GM12878 (cell line): ENCODE data around the gene C3orf20. TPM values are rescaled to one million over a fixed set of nuclear protein-coding genes. Genes with fewer than 3 reads are reported as not detected.

Experiments used
- ATAC-seq: fragments of 200-7000 bp; cut with Tn5 transposase; 3 replicates; pipeline ENCODE4 v1.9.1; 2020; ENCODE audit warnings: mild to moderate bottlenecking, moderate library complexity
- BruUV-seq: library from RNA; stranded (reverse); fragments of 400-500 nt; replicated peaks from 2 replicates; lab custom pipeline; 2021; lab: Mats Ljungman, UMichigan
- CTCF ChIA-PET: fragments of 300-600 bp; sonication (Branson Sonifier 250); formaldehyde crosslinking; extraction: SDS; loops from one replicate; lab custom pipeline; 2021; ENCODE audit warnings: inconsistent platforms; lab: Yijun Ruan, JAX
- POLR2A ChIA-PET: fragments of 350-600 bp; formaldehyde crosslinking; extraction: SDS; loops from one replicate; lab custom pipeline; 2021; ENCODE audit warnings: inconsistent platforms; lab: Charles Lee
- RAD21 ChIA-PET: fragments of 300-600 bp; sonication (Branson Sonifier 250); formaldehyde crosslinking; loops from one replicate; lab custom pipeline; 2023; ENCODE audit warnings: antibody characterized with exemption; ENCODE audit not compliant: unreplicated experiment; lab: Charles Lee
- SMC1A ChIA-PET: fragments of 300-600 bp; sonication (Branson Sonifier 250); formaldehyde crosslinking; loops from one replicate; lab custom pipeline; 2023; ENCODE audit not compliant: unreplicated experiment, uncharacterized antibody; lab: Charles Lee
- DNase-seq: peaks from one replicate; pipeline ENCODE4 v3.0.0-alpha.2; 2011; ENCODE audit warnings: low read depth, low spot score
- FAIRE-seq: peaks from 3 replicates; lab custom pipeline; 2011; peaks lifted over from hg19 to GRCh38; lab: Jason Lieb, UNC
- H2AFZ ChIP-seq: 2 replicates; pipeline ENCODE4 v1.6.0; 2011; ENCODE audit warnings: low read depth, low read length, control low read depth; ENCODE audit not compliant: control insufficient read depth
- H3K27ac ChIP-seq: 2 replicates; pipeline ENCODE4 v1.5.1; 2011; ENCODE audit warnings: control low read depth; ENCODE audit not compliant: control insufficient read depth, insufficient read depth
- H3K27me3 ChIP-seq, 2 experiments: replicated peaks in 1 of 2; 2 replicates each; pipeline versions ENCODE4 v1.6.0 to v1.6.1; 2011; ENCODE audit warnings: low read length in 1 of 2; ENCODE audit not compliant: control insufficient read depth in 2 of 2, insufficient read depth in 2 of 2
- H3K36me3 ChIP-seq, 2 experiments: 2 replicates each; pipeline ENCODE4 v1.5.1; 2011; ENCODE audit warnings: low read length in 1 of 2; ENCODE audit not compliant: control insufficient read depth in 2 of 2, insufficient read depth in 2 of 2
- H3K4me1 ChIP-seq: 2 replicates; pipeline ENCODE4 v1.6.1; 2011; ENCODE audit warnings: mild to moderate bottlenecking, low read length, moderate library complexity, mixed read lengths; ENCODE audit not compliant: control insufficient read depth, insufficient read depth
- H3K4me2 ChIP-seq: 2 replicates; pipeline ENCODE4 v1.6.0; 2011; ENCODE audit warnings: control low read depth; ENCODE audit not compliant: control insufficient read depth, insufficient read depth
- H3K4me3 ChIP-seq: fragments of 200-600 bp; sonication (generic); 2 replicates; pipeline ENCODE4 v1.5.1; 2016
- H3K79me2 ChIP-seq: 2 replicates; pipeline ENCODE4 v1.6.0; 2011; ENCODE audit warnings: low read length; ENCODE audit not compliant: control insufficient read depth, insufficient read depth
- H3K9ac ChIP-seq: 2 replicates; pipeline ENCODE4 v1.8.0; 2011; ENCODE audit warnings: low read length, control low read depth, mixed read lengths; ENCODE audit not compliant: control insufficient read depth, insufficient read depth
- H3K9me3 ChIP-seq: replicated peaks from 3 replicates; pipeline ENCODE4 v1.5.1; 2011; ENCODE audit warnings: mild to moderate bottlenecking, low read length; ENCODE audit not compliant: control insufficient read depth, insufficient read depth
- H4K20me1 ChIP-seq: 2 replicates; pipeline ENCODE4 v1.6.0; 2011; ENCODE audit not compliant: control insufficient read depth, insufficient read depth
- IKZF2 ChIP-seq, 2 experiments: fragments of 450-650 bp; IDR thresholded peaks; 2 replicates each; pipeline ENCODE4 v1.6.1; 2017; ENCODE audit warnings: mild to moderate bottlenecking in 2 of 2, moderate library complexity in 2 of 2
- NRF1 ChIP-seq: conservative IDR thresholded peaks from 2 replicates; pipeline ENCODE4 v1.6.1; 2011; ENCODE audit warnings: mild to moderate bottlenecking, low read depth, low read length, improper control_type of control experiment
- SPI1 ChIP-seq: IDR thresholded peaks from 2 replicates; pipeline ENCODE4 v1.6.1; 2011; ENCODE audit warnings: low read depth, mild to moderate bottlenecking, low read length, moderate library complexity, borderline replicate concordance; ENCODE audit not compliant: insufficient read depth
- WGBS: methylation state at CpG from one replicate; pipeline ENCODE4 v1.1.6; 2016; ENCODE audit warnings: low lambda C conversion rate; ENCODE audit not compliant: insufficient replicate concordance, insufficient coverage; ENCODE audit errors: missing lambda C conversion rate; 5-methylcytosine and 5-hydroxymethylcytosine counted together
- in situ Hi-C: fragments of 300-500 bp; cut with MboI; formaldehyde crosslinking; loops from 9 replicates; pipeline ENCODE4 v1.14.3; 2018; ENCODE audit warnings: mixed read lengths
- intact Hi-C: fragments of 100-400 bp; cut with micrococcal nuclease; formaldehyde crosslinking; loops from one replicate; pipeline ENCODE4 v1.14.2; 2022; ENCODE audit not compliant: unreplicated experiment
- polyA plus RNA-seq, 11 experiments: library from polyadenylated mRNA; depleted of rRNA in 4 of 11; unstranded in 6 of 11; stranded (reverse) in 5 of 11; fragments of >200 nt; fragmentation: Nextera tagmentation in 4 of 11; fragmentation: Illumina TruSeq in 1 of 11; extraction: Ambion mirVana in 4 of 11; extraction: Trizol in 1 of 11; gene quantifications; 1 replicate in 1 of 11; 2 replicates in 10 of 11; pipeline versions ENCODE4 v1.2.1 to v1.2.3, GENCODE V29; 2011 to 2016; ENCODE audit warnings: inconsistent platforms in 2 of 11, missing spikeins in 2 of 11, low read depth in 1 of 11
- total RNA-seq, 4 experiments: library from RNA; depleted of rRNA in 3 of 4; stranded (reverse); fragments of >200 nt in 3 of 4; fragmentation: Illumina TruSeq in 1 of 4; extraction: Trizol in 1 of 4; gene quantifications; 2 replicates each; pipeline versions ENCODE4 v1.2.1 to v1.2.3, GENCODE V29; 2013 to 2021
- TF ChIP-seq, protein P1 (sequence below): IDR thresholded peaks from 2 replicates; pipeline ENCODE4 v1.6.1; 2011; ENCODE audit warnings: borderline replicate concordance, low read depth, mild to moderate bottlenecking, moderate library complexity, mixed read lengths, low read length; ENCODE audit not compliant: insufficient read depth; ENCODE audit errors: extremely low read length
- TF ChIP-seq, protein P2 (sequence below): fragments of 450-650 bp; IDR thresholded peaks from 2 replicates; pipeline ENCODE4 v1.6.1; 2017; ENCODE audit warnings: mild to moderate bottlenecking, moderate library complexity

Gene C3orf20
- total and polyA plus RNA-seq, 10 of the 15 experiments (the other 5 are each of a cell fraction or from before 2014, with no cell fraction given), result 0.05 to 2.9 (median 1.0) TPM

DNA sequence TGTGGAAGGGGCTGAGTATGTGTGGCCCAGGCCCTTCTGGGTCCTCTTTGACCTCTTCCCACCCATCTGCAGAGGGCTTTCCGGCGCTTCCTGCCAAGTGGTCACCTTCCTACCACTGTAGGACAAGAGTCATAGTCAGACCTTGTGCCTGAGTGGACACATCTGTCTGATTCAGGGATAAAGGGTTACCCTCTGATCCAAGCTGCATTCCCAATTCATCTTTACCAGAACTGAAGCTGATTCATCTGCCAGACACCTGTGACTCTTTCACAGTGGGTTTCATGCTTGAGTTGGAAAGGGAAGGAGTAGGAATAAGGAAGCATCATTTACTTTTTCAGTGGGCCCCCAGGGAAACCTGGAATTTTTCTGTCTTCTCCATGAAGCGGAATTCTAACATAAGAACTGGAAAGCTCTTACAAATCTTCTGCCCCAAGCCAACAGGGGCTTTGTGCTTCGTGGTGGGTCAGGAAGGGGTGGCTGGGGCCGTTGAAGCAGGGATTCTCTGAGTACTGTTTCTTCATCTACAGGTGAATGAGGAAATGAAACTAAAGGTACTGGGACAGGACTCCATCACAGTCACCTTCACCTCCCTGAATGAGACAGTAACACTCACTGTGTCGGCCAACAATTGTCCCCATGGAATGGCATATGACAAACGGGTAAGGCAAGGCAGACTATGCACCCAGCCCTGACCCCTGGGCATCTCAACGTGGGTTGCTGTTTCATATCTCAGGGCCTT, 46.4 kb downstream of the C3orf20 start:
- 52% methylated on average over 8 of the region's 8 CpGs for WGBS
- Histone ChIP-seq H3K27ac (no peak overlapping the region), H3K4me2 (peak overlapping the region; percentile 41; the same call in 1 of the 2 replicates), H3K27me3 (no peaks in the 10 kb centered on the region), H3K9me3 (peaks cover 7% of the 10 kb centered on the region), H3K79me2 (no peaks in the 10 kb centered on the region), H2AFZ (no peak overlapping the region), H4K20me1 (no peaks in the 10 kb centered on the region), H3K36me3 (no peaks in the 10 kb centered on the region), H3K4me1 (peaks cover 29% of the 10 kb centered on the region), H3K9ac (no peak overlapping the region), H3K4me3 (no peak overlapping the region)
- ChIA-PET SMC1A (interaction anchor here (0.6 to 1.4 kb wide), 2 partner anchors 18 to 35 kb away, joined by 3 read pairs; no protein-coding TSS in a partner anchor), CTCF (no interaction called here), RAD21 (interaction anchor here (0.7 kb wide), 1 partner anchor 25 kb away, joined by 3 read pairs; no protein-coding TSS in a partner anchor), POLR2A (interaction anchor here (1.0 kb wide), 1 partner anchor 29 kb away, joined by 3 read pairs; no protein-coding TSS in a partner anchor)
- no peak for DNase-seq
- BruUV-seq, result no TSS peak
- intact Hi-C loops, result no loop called here
- no peak for FAIRE-seq
- TF ChIP-seq, protein P1, sequence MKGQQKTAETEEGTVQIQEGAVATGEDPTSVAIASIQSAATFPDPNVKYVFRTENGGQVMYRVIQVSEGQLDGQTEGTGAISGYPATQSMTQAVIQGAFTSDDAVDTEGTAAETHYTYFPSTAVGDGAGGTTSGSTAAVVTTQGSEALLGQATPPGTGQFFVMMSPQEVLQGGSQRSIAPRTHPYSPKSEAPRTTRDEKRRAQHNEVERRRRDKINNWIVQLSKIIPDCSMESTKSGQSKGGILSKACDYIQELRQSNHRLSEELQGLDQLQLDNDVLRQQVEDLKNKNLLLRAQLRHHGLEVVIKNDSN, result no peak
- TF ChIP-seq, protein P2, sequence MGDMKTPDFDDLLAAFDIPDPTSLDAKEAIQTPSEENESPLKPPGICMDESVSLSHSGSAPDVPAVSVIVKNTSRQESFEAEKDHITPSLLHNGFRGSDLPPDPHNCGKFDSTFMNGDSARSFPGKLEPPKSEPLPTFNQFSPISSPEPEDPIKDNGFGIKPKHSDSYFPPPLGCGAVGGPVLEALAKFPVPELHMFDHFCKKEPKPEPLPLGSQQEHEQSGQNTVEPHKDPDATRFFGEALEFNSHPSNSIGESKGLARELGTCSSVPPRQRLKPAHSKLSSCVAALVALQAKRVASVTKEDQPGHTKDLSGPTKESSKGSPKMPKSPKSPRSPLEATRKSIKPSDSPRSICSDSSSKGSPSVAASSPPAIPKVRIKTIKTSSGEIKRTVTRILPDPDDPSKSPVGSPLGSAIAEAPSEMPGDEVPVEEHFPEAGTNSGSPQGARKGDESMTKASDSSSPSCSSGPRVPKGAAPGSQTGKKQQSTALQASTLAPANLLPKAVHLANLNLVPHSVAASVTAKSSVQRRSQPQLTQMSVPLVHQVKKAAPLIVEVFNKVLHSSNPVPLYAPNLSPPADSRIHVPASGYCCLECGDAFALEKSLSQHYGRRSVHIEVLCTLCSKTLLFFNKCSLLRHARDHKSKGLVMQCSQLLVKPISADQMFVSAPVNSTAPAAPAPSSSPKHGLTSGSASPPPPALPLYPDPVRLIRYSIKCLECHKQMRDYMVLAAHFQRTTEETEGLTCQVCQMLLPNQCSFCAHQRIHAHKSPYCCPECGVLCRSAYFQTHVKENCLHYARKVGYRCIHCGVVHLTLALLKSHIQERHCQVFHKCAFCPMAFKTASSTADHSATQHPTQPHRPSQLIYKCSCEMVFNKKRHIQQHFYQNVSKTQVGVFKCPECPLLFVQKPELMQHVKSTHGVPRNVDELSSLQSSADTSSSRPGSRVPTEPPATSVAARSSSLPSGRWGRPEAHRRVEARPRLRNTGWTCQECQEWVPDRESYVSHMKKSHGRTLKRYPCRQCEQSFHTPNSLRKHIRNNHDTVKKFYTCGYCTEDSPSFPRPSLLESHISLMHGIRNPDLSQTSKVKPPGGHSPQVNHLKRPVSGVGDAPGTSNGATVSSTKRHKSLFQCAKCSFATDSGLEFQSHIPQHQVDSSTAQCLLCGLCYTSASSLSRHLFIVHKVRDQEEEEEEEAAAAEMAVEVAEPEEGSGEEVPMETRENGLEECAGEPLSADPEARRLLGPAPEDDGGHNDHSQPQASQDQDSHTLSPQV, result no peak
- TF ChIP-seq NRF1 (no peak), SPI1 (peak; percentile 85), IKZF2 (IDR thresholded peaks at IDR 0.05) (0 out of 4 replicates have a peak, but pooled peaks of 1 of the 2 experiments have one; percentile 9)
- ATAC-seq, result peak; percentile 51; the same call in 2 of the 3 replicates
- in situ Hi-C loops, result no loop called here
